ENCODE data around the gene PABPN1L. TPM values are rescaled to one million over a fixed set of nuclear protein-coding genes. Genes with fewer than 3 reads are reported as not detected.

The PABPN1L gene
- total RNA-seq, 1 experiment from 2014 or later = not detected

Other genes with a start within 250 kb of the PABPN1L start
- not detected in 2 replicates for gene IL17C, start 228.1 kb downstream of the PABPN1L start, total RNA-seq (2014; rRNA removed; shearing (Covaris generic); ENCODE audit: low replicate concordance)
- 395 and 1,207 TPM in 2 replicates for gene CYBA, start 215.6 kb downstream of the PABPN1L start, total RNA-seq (2014; rRNA removed; shearing (Covaris generic); ENCODE audit: low replicate concordance)
- gene MVD, start 203.6 kb downstream of the PABPN1L start, total RNA-seq (2014; rRNA removed; shearing (Covaris generic); ENCODE audit: low replicate concordance) = 35.0 and 82.2 TPM in 2 replicates
- gene SNAI3, start 180.2 kb downstream of the PABPN1L start, total RNA-seq (2014; rRNA removed; shearing (Covaris generic); ENCODE audit: low replicate concordance) = 1.3 and 1.4 TPM in 2 replicates
- gene RNF166, start 160.3 kb downstream of the PABPN1L start, total RNA-seq (2014; rRNA removed; shearing (Covaris generic); ENCODE audit: low replicate concordance) = 16.9 and 27.1 TPM in 2 replicates
- gene CTU2, start 160.2 kb downstream of the PABPN1L start, total RNA-seq (2014; rRNA removed; shearing (Covaris generic); ENCODE audit: low replicate concordance) = 11.3 and 23.8 TPM in 2 replicates
- 1.8 and 2.1 TPM in 2 replicates for gene PIEZO1, start 81.4 kb downstream of the PABPN1L start, total RNA-seq (2014; rRNA removed; shearing (Covaris generic); ENCODE audit: low replicate concordance)
- 20.4 and 40.3 TPM in 2 replicates for gene CDT1, start 62.9 kb downstream of the PABPN1L start, total RNA-seq (2014; rRNA removed; shearing (Covaris generic); ENCODE audit: low replicate concordance)
- 193 and 232 TPM in 2 replicates for gene APRT, start 54.7 kb downstream of the PABPN1L start, total RNA-seq (2014; rRNA removed; shearing (Covaris generic); ENCODE audit: low replicate concordance)
- gene GALNS, start 9.7 kb downstream of the PABPN1L start, total RNA-seq (2014; rRNA removed; shearing (Covaris generic); ENCODE audit: low replicate concordance) = 18.1 and 26.8 TPM in 2 replicates
- 58.0 and 84.6 TPM in 2 replicates for gene TRAPPC2L, start 9.5 kb downstream of the PABPN1L start, total RNA-seq (2014; rRNA removed; shearing (Covaris generic); ENCODE audit: low replicate concordance)
- not detected in 2 replicates for gene CBFA2T3, start 110.5 kb upstream of the PABPN1L start, total RNA-seq (2014; rRNA removed; shearing (Covaris generic); ENCODE audit: low replicate concordance)
- 30.4 and 49.4 TPM in 2 replicates for gene ACSF3, start 227.2 kb upstream of the PABPN1L start, total RNA-seq (2014; rRNA removed; shearing (Covaris generic); ENCODE audit: low replicate concordance)